Breast epithelium (tissue), 4 donors: Measurements from ENCODE around the gene OTUD5. TPM values are rescaled to one million over a fixed set of nuclear protein-coding genes. Genes with fewer than 3 reads are reported as not detected.

Experiments
- DNase-seq, 2 donors: peaks; one replicate each; pipeline ENCODE4 v3.0.0-alpha.2; 2019; ENCODE audit warnings: low spot score in 2 of 2
- H3K27ac ChIP-seq, 2 donors: fragments of 200-600 bp; sonication (generic) in 1 of 2; one replicate each; pipeline ENCODE4 v1.5.1; 2016 to 2019; ENCODE audit warnings: mild to moderate bottlenecking in 1 of 2
- H3K27me3 ChIP-seq, 2 donors: fragments of 200-600 bp; sonication (generic) in 1 of 2; one replicate each; pipeline versions ENCODE4 v1.5.1 to v1.6.0; 2017 to 2019; ENCODE audit warnings: control low read depth in 1 of 2, mild to moderate bottlenecking in 1 of 2
- H3K36me3 ChIP-seq: fragments of 200-600 bp; one replicate; pipeline ENCODE4 v1.5.1; 2019
- H3K4me1 ChIP-seq, 2 donors: fragments of 200-600 bp; sonication (generic); one replicate each; pipeline ENCODE4 v1.5.1; 2016 to 2019; ENCODE audit warnings: control low read depth in 1 of 2
- H3K4me3 ChIP-seq, 3 donors: fragments of 200-600 bp; sonication (generic); 1 replicate in 2 of 3; 2 replicates in 1 of 3; pipeline ENCODE4 v1.5.1; 2016 to 2019; ENCODE audit warnings: mild to moderate bottlenecking in 3 of 3, moderate library complexity in 2 of 3
- H3K9me3 ChIP-seq, 2 donors: fragments of 200-600 bp; sonication (generic) in 1 of 2; one replicate each; pipeline ENCODE4 v1.5.1; 2016 to 2019; ENCODE audit warnings: control low read depth in 1 of 2
- CTCF ChIP-seq, 3 donors: fragments of 450-650 bp; IDR thresholded peaks; one replicate each; pipeline ENCODE4 v1.5.1; 2016 to 2017; ENCODE audit warnings: antibody characterized with exemption in 3 of 3, mild to moderate bottlenecking in 3 of 3, moderate library complexity in 3 of 3
- POLR2A ChIP-seq: fragments of 450-650 bp; IDR thresholded peaks from one replicate; pipeline ENCODE4 v1.6.1; 2016; ENCODE audit warnings: antibody characterized with exemption, mild to moderate bottlenecking, moderate library complexity
- POLR2AphosphoS5 ChIP-seq, 3 donors: sonication (generic); formaldehyde crosslinking; IDR thresholded peaks; one replicate each; pipeline ENCODE4 v1.6.1; 2017; ENCODE audit warnings: antibody characterized with exemption in 3 of 3
- intact Hi-C: fragments of 100-400 bp; cut with DNase I; formaldehyde crosslinking; loops from one replicate; pipeline ENCODE4 v1.15.1; 2023; ENCODE audit warnings: low total_unique reads
- total RNA-seq, 3 donors: library from RNA; depleted of rRNA; stranded (reverse); fragments of >200 nt; gene quantifications; one replicate each; pipeline ENCODE4 v1.1.0, GENCODE V29; 2016

OTUD5 gene
- 10 to 100 TPM; 35.8 to 37.9 (median 36.1) TPM for total RNA-seq

- intact Hi-C loops, result no loop called here
Observed at GRCh38 chrX:48957477-48957826, at the start of gene OTUD5. TSS of gene OTUD5 (minus strand) at chrX:48957607. CDS start at chrX:48957570, 37 bp downstream.

GRCh38 chrX:49003696-49004095 is 46.3 kb upstream of the OTUD5 start:
- H3K27me3 ChIP-seq, result peaks cover 3 to 9% of the 10 kb centered on the region in 2 donors
- no peaks in the 10 kb centered on the region for H3K9me3 ChIP-seq
- H3K27ac ChIP-seq, result no peak overlapping the region
- no peaks in the 10 kb centered on the region for H3K36me3 ChIP-seq
- H3K4me1 ChIP-seq, result no peaks in the 10 kb centered on the region
- H3K4me3 ChIP-seq, result no peak overlapping the region
- TF ChIP-seq POLR2A (no peak), CTCF (IDR thresholded peaks at IDR 0.05) (no peak), POLR2AphosphoS5 (IDR thresholded peaks at IDR 0.05) (no peak)
- intact Hi-C loops, result no loop called here
- DNase-seq, result no peak

More at GRCh38 chrX:48957477-48957826, at the start of gene OTUD5:
- Histone ChIP-seq H3K4me1 (no peaks in the 10 kb centered on the region), H3K36me3 (no peaks in the 10 kb centered on the region), H3K27ac (peak within 1 kb of the TSS; percentile 94 to 98), H3K27me3 (peaks cover 0 to 40% of the 10 kb centered on the region in 2 donors), H3K9me3 (no peaks in the 10 kb centered on the region), H3K4me3 (peak within 1 kb of the TSS; percentile 61 to 82 (median 66))
- no peak for TF ChIP-seq CTCF (IDR thresholded peaks at IDR 0.05)
- TF ChIP-seq POLR2AphosphoS5 (IDR thresholded peaks at IDR 0.05), result no peak
- TF ChIP-seq POLR2A, result no peak
- no peak for DNase-seq

GRCh38 chrX:49002091-49002935 is 44.9 kb upstream of the OTUD5 start, which contains the start of gene GRIPAP1:
TSS of gene GRIPAP1 (minus strand) at chrX:49002264. CDS start at chrX:49002229, 35 bp downstream.
- Histone ChIP-seq H3K36me3 (no peaks in the 10 kb centered on the region), H3K27me3 (peaks cover 3 to 9% of the 10 kb centered on the region in 2 donors), H3K27ac (peak within 1 kb of the TSS; percentile 77 to 91), H3K4me3 (peak within 1 kb of the TSS; percentile 56 to 82 (median 59)), H3K9me3 (no peaks in the 10 kb centered on the region), H3K4me1 (no peaks in the 10 kb centered on the region)
- TF ChIP-seq POLR2A, result no peak
- TF ChIP-seq POLR2AphosphoS5 (IDR thresholded peaks at IDR 0.05), result peak in 2 of 3 donors; percentile 70 to 83
- TF ChIP-seq CTCF (IDR thresholded peaks at IDR 0.05), result no peak
- intact Hi-C loops, result no loop called here
- peak; percentile 55 to 59 for DNase-seq

GRCh38 chrX:49001521-49002090 is 44.2 kb upstream of the OTUD5 start:
- Histone ChIP-seq H3K36me3 (no peaks in the 10 kb centered on the region), H3K4me3 (peak overlapping the region; percentile 56 to 82 (median 59)), H3K4me1 (no peaks in the 10 kb centered on the region), H3K27ac (peak overlapping the region; percentile 77 to 91), H3K9me3 (no peaks in the 10 kb centered on the region), H3K27me3 (peaks cover 3 to 16% of the 10 kb centered on the region in 2 donors)
- intact Hi-C loops, result no loop called here
- no peak for DNase-seq
- no peak for TF ChIP-seq POLR2A
- TF ChIP-seq POLR2AphosphoS5 (IDR thresholded peaks at IDR 0.05), result no peak
- TF ChIP-seq CTCF (IDR thresholded peaks at IDR 0.05), result no peak

- peaks cover 3 to 22% of the 10 kb centered on the region in 2 donors for H3K27me3 ChIP-seq
- no peaks in the 10 kb centered on the region for H3K36me3 ChIP-seq
- H3K27ac ChIP-seq, result no peak overlapping the region
- no peak for DNase-seq
- H3K4me1 ChIP-seq, result no peaks in the 10 kb centered on the region
- TF ChIP-seq CTCF (IDR thresholded peaks at IDR 0.05), result no peak
- no peak for TF ChIP-seq POLR2AphosphoS5 (IDR thresholded peaks at IDR 0.05)
- no peak for TF ChIP-seq POLR2A
- H3K4me3 ChIP-seq, result peak overlapping the region in 1 of 3 donors; percentile 82
- intact Hi-C loops, result no loop called here
- H3K9me3 ChIP-seq, result no peaks in the 10 kb centered on the region
Observed at GRCh38 chrX:49000636-49001035, 43.2 kb upstream of the OTUD5 start.
